ENCODE results near the gene KCTD3.

KCTD3 gene

GRCh38 chr1:215601276-215601675 lies 34.2 kb downstream of the KCTD3 start:
- in situ Hi-C loops (cut with HindIII; ENCODE audit: low sequenced_read_pairs): no loop called here

GRCh38 chr1:215603319-215603718 lies 36.2 kb downstream of the KCTD3 start:
- in situ Hi-C loops (cut with HindIII; ENCODE audit: low sequenced_read_pairs): no loop called here

DNA sequence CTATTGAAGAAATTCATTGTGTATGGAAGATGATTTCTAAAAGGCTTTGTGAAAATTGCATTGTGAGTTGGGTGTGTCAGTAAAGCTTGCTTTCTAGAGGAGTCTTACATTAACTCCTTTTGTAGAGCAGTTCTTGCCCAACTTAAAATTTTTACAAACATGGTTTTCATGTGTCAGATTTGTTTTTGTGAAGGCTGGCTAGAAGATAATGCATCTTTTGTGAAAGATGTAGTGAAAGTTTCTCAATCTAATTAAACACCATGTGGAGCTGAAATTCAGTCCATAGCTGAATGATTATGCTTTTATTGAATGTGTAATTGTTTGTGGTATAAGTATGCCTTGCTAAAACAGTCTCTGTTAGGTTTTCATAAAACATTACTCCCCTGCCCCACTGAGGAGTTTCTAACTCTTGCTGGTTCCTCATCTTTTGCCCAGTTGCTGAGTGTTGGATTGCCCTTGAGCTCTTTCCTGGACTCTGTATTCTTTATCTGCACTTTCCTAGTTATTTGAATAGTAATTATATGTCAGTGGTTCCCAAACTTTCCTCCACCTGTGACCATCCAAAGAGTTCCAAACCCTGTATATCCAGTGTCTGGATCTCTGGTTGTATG lies 38.0 kb downstream of the KCTD3 start:
- in situ Hi-C loops (cut with HindIII; ENCODE audit: low sequenced_read_pairs): no loop called here

DNA sequence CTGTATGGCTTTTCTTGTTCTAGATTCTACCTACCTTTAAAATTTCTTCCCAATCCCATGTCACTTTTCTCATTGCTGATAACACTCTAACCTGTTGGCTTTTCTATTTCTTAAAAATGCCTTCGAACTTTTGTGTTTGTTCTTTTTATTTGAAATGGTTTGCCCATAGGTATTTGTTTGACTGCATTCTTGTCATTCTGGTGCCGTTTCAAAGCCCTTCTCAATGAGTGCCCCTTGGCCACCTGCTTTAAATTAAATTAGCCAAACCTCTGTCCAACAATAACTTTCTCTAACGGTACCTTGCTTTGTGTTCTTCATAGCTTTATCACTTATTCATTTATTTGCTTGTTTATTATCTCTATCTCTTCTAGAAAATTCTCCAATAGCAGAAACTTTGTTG lies 38.9 kb downstream of the KCTD3 start:
- in situ Hi-C loops (cut with HindIII; ENCODE audit: low sequenced_read_pairs): no loop called here

GRCh38 chr1:215606564-215607168 lies 39.6 kb downstream of the KCTD3 start:
- in situ Hi-C loops (cut with HindIII; ENCODE audit: low sequenced_read_pairs): no loop called here

- in situ Hi-C loops (cut with HindIII; ENCODE audit: low sequenced_read_pairs): no loop called here
Measured at GRCh38 chr1:215607412-215607811, 40.3 kb downstream of the KCTD3 start.

GRCh38 chr1:215608646-215609045 lies 41.5 kb downstream of the KCTD3 start:
- in situ Hi-C loops (cut with HindIII; ENCODE audit: low sequenced_read_pairs): no loop called here

DNA sequence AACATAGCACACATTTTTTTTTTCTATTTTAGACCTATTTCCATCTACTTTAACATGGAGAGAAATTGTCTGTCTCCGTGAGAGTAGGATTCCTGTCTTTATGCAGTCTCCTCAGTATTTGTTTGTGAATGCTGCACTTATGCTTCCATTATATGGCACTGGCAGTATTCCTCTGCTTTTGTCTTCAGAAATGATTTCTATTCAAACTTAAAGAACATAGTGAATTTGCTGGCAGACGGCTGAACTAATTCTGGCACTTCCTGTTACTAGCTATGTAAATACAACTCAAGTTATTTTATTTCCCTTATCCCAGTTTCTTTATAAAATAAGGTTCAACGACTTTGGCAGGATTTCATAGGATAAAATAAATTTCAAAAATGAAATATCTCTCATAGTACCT lies 45.3 kb downstream of the KCTD3 start:
- in situ Hi-C loops (cut with HindIII; ENCODE audit: low sequenced_read_pairs): no loop called here

DNA sequence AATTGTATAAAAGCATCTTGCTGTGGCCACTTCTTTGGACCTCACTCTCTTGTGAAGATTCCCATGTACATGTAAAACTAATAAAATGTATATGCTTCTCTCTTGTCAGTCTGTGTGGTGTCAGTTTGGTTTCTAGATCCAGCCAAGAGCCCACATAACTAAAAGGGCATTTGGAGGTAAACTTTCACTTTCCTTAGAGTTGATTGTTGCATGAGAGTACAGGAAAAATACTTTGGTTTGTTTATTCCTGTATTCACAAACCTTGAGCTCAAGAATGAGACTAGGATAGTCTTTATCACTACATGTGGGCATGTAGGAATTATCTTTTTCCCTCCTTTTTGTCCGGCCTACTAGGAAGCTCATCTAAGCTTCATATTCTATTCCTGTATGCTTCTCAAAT lies 50.9 kb downstream of the KCTD3 start:
- in situ Hi-C loops (cut with HindIII; ENCODE audit: low sequenced_read_pairs): no loop called here

GRCh38 chr1:215623162-215623561 lies 56.1 kb downstream of the KCTD3 start:
- in situ Hi-C loops (cut with HindIII; ENCODE audit: low sequenced_read_pairs): no loop called here

DNA sequence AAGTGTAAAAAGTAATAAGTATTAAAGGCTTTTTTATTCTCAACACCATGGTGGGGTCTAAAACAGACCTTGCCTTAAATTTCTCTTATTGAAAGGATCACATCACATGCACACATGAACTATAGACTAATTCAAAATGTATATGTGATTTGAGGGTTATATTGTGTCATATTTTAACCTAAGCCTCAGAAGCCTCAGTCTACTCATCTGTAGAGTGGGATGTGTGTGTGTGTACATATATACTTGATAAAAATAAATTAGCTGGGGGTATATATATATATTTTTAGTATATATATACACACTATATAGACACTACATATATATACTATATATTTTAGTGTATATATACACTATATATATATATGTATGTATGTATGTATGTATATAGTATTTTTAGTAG lies 58.8 kb downstream of the KCTD3 start:
- in situ Hi-C loops (cut with HindIII; ENCODE audit: low sequenced_read_pairs): no loop called here

GRCh38 chr1:215631040-215631439 lies 63.9 kb downstream of the KCTD3 start:
- in situ Hi-C loops (cut with HindIII; ENCODE audit: low sequenced_read_pairs): no loop called here

- in situ Hi-C loops (cut with HindIII; ENCODE audit: low sequenced_read_pairs): no loop called here
Measured at GRCh38 chr1:215631489-215631888, 64.4 kb downstream of the KCTD3 start.

GRCh38 chr1:215635827-215636226 lies 68.7 kb downstream of the KCTD3 start:
- in situ Hi-C loops (cut with HindIII; ENCODE audit: low sequenced_read_pairs): no loop called here

- in situ Hi-C loops (cut with HindIII; ENCODE audit: low sequenced_read_pairs): no loop called here
Measured at GRCh38 chr1:215636258-215636965, 69.3 kb downstream of the KCTD3 start.

GRCh38 chr1:215637041-215637573 lies 70.0 kb downstream of the KCTD3 start:
- in situ Hi-C loops (cut with HindIII; ENCODE audit: low sequenced_read_pairs): no loop called here

GRCh38 chr1:215640429-215641148 lies 73.5 kb downstream of the KCTD3 start:
- in situ Hi-C loops (cut with HindIII; ENCODE audit: low sequenced_read_pairs): no loop called here

GRCh38 chr1:215643592-215644321 lies 76.7 kb downstream of the KCTD3 start:
- in situ Hi-C loops (cut with HindIII; ENCODE audit: low sequenced_read_pairs): no loop called here

DNA sequence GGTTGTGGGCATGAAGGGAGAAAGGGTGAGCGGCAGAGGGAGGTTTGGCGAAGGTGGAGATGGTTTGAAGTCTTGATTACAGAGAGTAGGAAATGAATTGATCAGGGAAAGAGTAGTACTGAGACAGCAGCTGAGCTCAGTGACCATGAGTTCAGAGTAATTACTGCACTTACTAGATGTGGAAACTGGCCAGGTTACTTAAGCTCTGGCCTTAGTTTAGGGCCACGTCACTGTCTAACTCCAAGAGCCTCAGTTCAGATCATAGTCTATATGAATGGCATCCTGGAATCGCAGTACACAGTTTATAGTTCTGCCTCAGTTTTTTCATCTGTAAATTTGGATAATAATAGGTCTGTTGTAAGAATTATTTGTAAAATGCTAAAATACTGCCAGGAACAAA lies 78.1 kb downstream of the KCTD3 start:
- in situ Hi-C loops (cut with HindIII; ENCODE audit: low sequenced_read_pairs): no loop called here

DNA sequence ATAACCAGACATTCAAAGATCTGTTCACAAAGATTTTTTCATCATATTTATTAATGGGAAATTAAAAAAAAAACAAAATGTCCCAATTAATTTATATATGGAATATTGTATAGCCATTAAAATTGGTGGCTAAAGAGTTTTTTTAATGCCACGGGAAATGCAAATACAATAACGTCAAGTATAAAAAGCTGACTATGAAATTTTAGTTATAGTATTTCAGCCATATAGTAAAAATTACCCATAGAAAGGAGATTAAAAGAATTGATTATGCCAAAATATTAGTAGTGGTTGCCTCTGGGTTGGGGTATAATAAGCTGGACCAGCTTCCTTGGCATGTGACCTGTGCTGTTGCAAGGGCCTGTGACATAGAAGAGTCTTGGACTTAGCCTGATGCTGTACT lies 78.8 kb downstream of the KCTD3 start:
- in situ Hi-C loops (cut with HindIII; ENCODE audit: low sequenced_read_pairs): no loop called here

GRCh38 chr1:215647738-215648137 lies 80.6 kb downstream of the KCTD3 start:
- in situ Hi-C loops (cut with HindIII; ENCODE audit: low sequenced_read_pairs): no loop called here
